SK-N-SH (cell line): ENCODE results near the gene C5orf22. TPM values are rescaled to one million over a fixed set of nuclear protein-coding genes. Genes with fewer than 3 reads are reported as not detected.

Experiments used
- CTCF ChIA-PET: fragments of 300-600, 350-600 bp; formaldehyde crosslinking; extraction: SDS; loops from one replicate; lab custom pipeline; 2021; lab: Yijun Ruan, JAX
- POLR2A ChIA-PET: fragments of 350-600 bp; sonication (Branson Sonifier 250); formaldehyde crosslinking; extraction: SDS; loops from one replicate; lab custom pipeline; 2020; ENCODE audit warnings: antibody characterized with exemption, inconsistent platforms; lab: Yijun Ruan, JAX
- DNase-seq: peaks from one replicate; pipeline ENCODE4 v3.0.0; 2012
- H2AFZ ChIP-seq: fragments of 200-600 bp; sonication (generic); 2 replicates; pipeline ENCODE4 v1.8.1; 2016; ENCODE audit warnings: antibody characterized with exemption, mild to moderate bottlenecking, low read depth
- H3F3A ChIP-seq: fragments of 200-600 bp; sonication (generic); replicated peaks from 2 replicates; pipeline ENCODE3; 2016; ENCODE audit warnings: antibody characterized with exemption, mild to moderate bottlenecking; ENCODE audit not compliant: insufficient read depth
- H3K27ac ChIP-seq, 2 experiments: fragments of 200-500 bp in 1 of 2; fragments of 200-600 bp in 1 of 2; sonication (Bioruptor generic) in 1 of 2; sonication (generic), shearing (Covaris generic) in 1 of 2; 2 replicates each; pipeline versions ENCODE4 v1.5.1 to v1.6.1; 2014 to 2016; ENCODE audit warnings: low read depth in 2 of 2, inconsistent platforms in 1 of 2, low read length in 1 of 2, mild to moderate bottlenecking in 1 of 2, mixed read lengths in 1 of 2
- H3K27me3 ChIP-seq: fragments of 200-600 bp; sonication (generic), shearing (Covaris generic); 2 replicates; pipeline ENCODE4 v1.6.1; 2016; ENCODE audit warnings: mixed run types; ENCODE audit not compliant: insufficient read depth
- H3K36me3 ChIP-seq, 2 experiments: fragments of 200-500 bp in 1 of 2; fragments of 200-600 bp in 1 of 2; sonication (Bioruptor generic) in 1 of 2; sonication (generic) in 1 of 2; replicated peaks in 1 of 2; 2 replicates each; pipeline versions ENCODE3 to v1.5.1; 2014 to 2016; ENCODE audit warnings: low read length in 1 of 2, mild to moderate bottlenecking in 1 of 2; ENCODE audit not compliant: insufficient read depth in 2 of 2, control insufficient read depth in 1 of 2
- H3K4me1 ChIP-seq, 2 experiments: fragments of 200-500 bp in 1 of 2; fragments of 200-600 bp in 1 of 2; sonication (Bioruptor generic) in 1 of 2; sonication (generic), shearing (Covaris generic) in 1 of 2; 2 replicates each; pipeline versions ENCODE4 v1.5.1 to v1.6.1; 2014 to 2016; ENCODE audit warnings: low read depth in 1 of 2, low read length in 1 of 2, mixed run types in 1 of 2; ENCODE audit not compliant: insufficient read depth in 2 of 2, control insufficient read depth in 1 of 2
- H3K4me2 ChIP-seq: fragments of 200-600 bp; sonication (generic), shearing (Covaris generic); 2 replicates; pipeline ENCODE4 v1.6.1; 2017; ENCODE audit warnings: mixed run types
- H3K4me3 ChIP-seq, 2 experiments: fragments of 200-500 bp in 1 of 2; fragments of 200-600 bp in 1 of 2; sonication (Bioruptor generic) in 1 of 2; sonication (generic), shearing (Covaris generic) in 1 of 2; 2 replicates each; pipeline versions ENCODE4 v1.5.1 to v1.8.1; 2014 to 2016; ENCODE audit warnings: low read depth in 2 of 2, inconsistent platforms in 1 of 2, low read length in 1 of 2, mild to moderate bottlenecking in 1 of 2, mixed read lengths in 1 of 2, moderate library complexity in 1 of 2
- H3K79me2 ChIP-seq: fragments of 200-600 bp; sonication (generic); 2 replicates; pipeline ENCODE4 v1.8.1; 2017; ENCODE audit warnings: mild to moderate bottlenecking; ENCODE audit not compliant: insufficient read depth
- H3K9ac ChIP-seq: fragments of 200-600 bp; sonication (generic); 2 replicates; pipeline ENCODE4 v1.6.1; 2017; ENCODE audit warnings: mixed run types
- H3K9me2 ChIP-seq: fragments of 200-600 bp; sonication (generic); 2 replicates; pipeline ENCODE4 v1.6.1; 2017; ENCODE audit warnings: mixed run types
- H3K9me3 ChIP-seq: fragments of 200-600 bp; sonication (generic); 2 replicates; pipeline ENCODE4 v1.6.1; 2017; ENCODE audit warnings: mixed run types, mild to moderate bottlenecking, moderate library complexity
- H4K20me1 ChIP-seq: fragments of 200-600 bp; sonication (generic); 2 replicates; pipeline ENCODE4 v1.6.1; 2017; ENCODE audit warnings: mild to moderate bottlenecking, mixed run types; ENCODE audit not compliant: insufficient read depth
- CHD2 ChIP-seq: fragments of 150-350 bp; IDR thresholded peaks from 2 replicates; pipeline ENCODE4 v1.6.1; 2018; ENCODE audit warnings: low read length; ENCODE audit not compliant: partially characterized antibody
- ELF1 ChIP-seq: IDR thresholded peaks from 2 replicates; pipeline ENCODE4 v1.4.0; 2012
- EP300 ChIP-seq, 2 experiments: IDR thresholded peaks; 2 replicates each; pipeline versions ENCODE4 v1.4.0 to v1.6.1; 2012; ENCODE audit warnings: borderline replicate concordance in 1 of 2, low read depth in 1 of 2, low read length in 1 of 2
- FOXJ3 ChIP-seq: sonication (generic); formaldehyde crosslinking; IDR thresholded peaks from 2 replicates; pipeline ENCODE4 v1.5.1; 2020; ENCODE audit warnings: mild to moderate bottlenecking, missing genetic modification reagents
- GABPA ChIP-seq: IDR thresholded peaks from 2 replicates; pipeline ENCODE4 v1.4.0; 2012; ENCODE audit warnings: low read depth, mild to moderate bottlenecking
- GATA2 ChIP-seq: sonication (generic); formaldehyde crosslinking; IDR thresholded peaks from 2 replicates; pipeline ENCODE4 v1.5.0; 2020; ENCODE audit warnings: mild to moderate bottlenecking, missing genetic modification reagents
- JUND ChIP-seq: IDR thresholded peaks from 2 replicates; pipeline ENCODE4 v1.4.0; 2012
- NFIC ChIP-seq: IDR thresholded peaks from 2 replicates; pipeline ENCODE4 v1.4.0; 2012; ENCODE audit warnings: borderline replicate concordance
- SIN3A ChIP-seq: IDR thresholded peaks from 2 replicates; pipeline ENCODE4 v1.6.1; 2012; ENCODE audit warnings: low read depth, mild to moderate bottlenecking, low read length, moderate library complexity, borderline replicate concordance
- TEAD4 ChIP-seq: IDR thresholded peaks from 2 replicates; pipeline ENCODE4 v1.4.0; 2012; ENCODE audit warnings: mild to moderate bottlenecking, borderline replicate concordance; ENCODE audit not compliant: insufficient read depth
- WGBS: methylation state at CpG from one replicate; pipeline ENCODE4 v1.1.6; 2017; ENCODE audit warnings: low lambda C conversion rate; 5-methylcytosine and 5-hydroxymethylcytosine counted together
- polyA plus RNA-seq, 3 experiments: library from polyadenylated mRNA; depleted of rRNA; stranded (reverse); fragments of >200 nt; gene quantifications; 2 replicates each; pipeline ENCODE4 v1.2.3, GENCODE V29; 2012
- TF ChIP-seq, protein P1 (sequence below): IDR thresholded peaks from 2 replicates; pipeline ENCODE4 v1.6.1; 2012; ENCODE audit warnings: mild to moderate bottlenecking, low read depth, low read length, moderate library complexity
- TF ChIP-seq, protein P2 (sequence below): IDR thresholded peaks from 2 replicates; pipeline ENCODE4 v1.4.0; 2012; ENCODE audit warnings: low read depth, borderline replicate concordance
- TF ChIP-seq, protein P3 (sequence below): IDR thresholded peaks from 2 replicates; pipeline ENCODE4; 2012
- TF ChIP-seq, protein P4 (sequence below): IDR thresholded peaks from 2 replicates; pipeline ENCODE4 v1.4.0; 2012; ENCODE audit warnings: low read depth

Gene C5orf22
- polyA plus RNA-seq, 1 of the 3 experiments (the other 2 are of a cell fraction) = 13.6 TPM

DNA sequence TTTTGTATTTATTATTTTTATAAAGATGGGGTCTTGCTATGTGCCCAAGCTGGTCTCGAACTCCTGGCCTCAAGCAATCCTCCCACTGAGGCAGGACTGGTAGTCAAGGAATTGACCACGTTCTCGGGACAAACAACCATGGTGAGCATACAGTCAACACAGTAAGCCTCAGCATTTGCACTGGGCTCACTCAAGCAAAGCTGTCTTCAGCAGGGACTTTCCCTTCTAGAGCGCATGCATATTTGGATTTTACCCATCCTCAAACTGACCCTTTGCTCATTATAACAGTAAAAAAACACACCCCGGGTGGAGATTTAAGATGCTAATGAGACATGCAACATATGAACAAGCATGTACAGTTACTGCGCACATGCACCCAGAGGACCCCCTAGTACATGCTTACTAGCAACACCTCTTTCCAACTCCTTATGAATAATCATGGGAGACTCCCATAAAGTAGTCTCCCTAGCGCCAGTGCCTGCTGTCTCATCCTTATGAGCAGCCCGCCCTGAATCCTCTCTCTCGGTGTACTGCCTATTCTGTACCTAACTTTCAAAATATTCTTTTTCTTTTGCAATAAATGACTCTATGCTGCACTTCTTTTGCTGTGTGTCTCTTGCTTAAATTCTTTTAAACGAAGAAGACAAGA lies 41.5 kb downstream of the C5orf22 start:
- no peak for DNase-seq
- Histone ChIP-seq H3K4me2 (no peak overlapping the region), H3K36me3 (no peaks in the 10 kb centered on the region), H3F3A (no peaks in the 10 kb centered on the region), H3K27me3 (no peaks in the 10 kb centered on the region), H3K9me2 (no peaks in the 10 kb centered on the region), H3K79me2 (no peaks in the 10 kb centered on the region), H3K9ac (no peak overlapping the region), H2AFZ (no peak overlapping the region), H3K4me3 (no peak overlapping the region), H3K27ac (no peak overlapping the region), H4K20me1 (no peaks in the 10 kb centered on the region), H3K4me1 (no peaks in the 10 kb centered on the region), H3K9me3 (no peaks in the 10 kb centered on the region)
- POLR2A ChIA-PET = no interaction called here
- no peak for TF ChIP-seq FOXJ3 (CRISPR knock-in tag)
- TF ChIP-seq, protein P1, sequence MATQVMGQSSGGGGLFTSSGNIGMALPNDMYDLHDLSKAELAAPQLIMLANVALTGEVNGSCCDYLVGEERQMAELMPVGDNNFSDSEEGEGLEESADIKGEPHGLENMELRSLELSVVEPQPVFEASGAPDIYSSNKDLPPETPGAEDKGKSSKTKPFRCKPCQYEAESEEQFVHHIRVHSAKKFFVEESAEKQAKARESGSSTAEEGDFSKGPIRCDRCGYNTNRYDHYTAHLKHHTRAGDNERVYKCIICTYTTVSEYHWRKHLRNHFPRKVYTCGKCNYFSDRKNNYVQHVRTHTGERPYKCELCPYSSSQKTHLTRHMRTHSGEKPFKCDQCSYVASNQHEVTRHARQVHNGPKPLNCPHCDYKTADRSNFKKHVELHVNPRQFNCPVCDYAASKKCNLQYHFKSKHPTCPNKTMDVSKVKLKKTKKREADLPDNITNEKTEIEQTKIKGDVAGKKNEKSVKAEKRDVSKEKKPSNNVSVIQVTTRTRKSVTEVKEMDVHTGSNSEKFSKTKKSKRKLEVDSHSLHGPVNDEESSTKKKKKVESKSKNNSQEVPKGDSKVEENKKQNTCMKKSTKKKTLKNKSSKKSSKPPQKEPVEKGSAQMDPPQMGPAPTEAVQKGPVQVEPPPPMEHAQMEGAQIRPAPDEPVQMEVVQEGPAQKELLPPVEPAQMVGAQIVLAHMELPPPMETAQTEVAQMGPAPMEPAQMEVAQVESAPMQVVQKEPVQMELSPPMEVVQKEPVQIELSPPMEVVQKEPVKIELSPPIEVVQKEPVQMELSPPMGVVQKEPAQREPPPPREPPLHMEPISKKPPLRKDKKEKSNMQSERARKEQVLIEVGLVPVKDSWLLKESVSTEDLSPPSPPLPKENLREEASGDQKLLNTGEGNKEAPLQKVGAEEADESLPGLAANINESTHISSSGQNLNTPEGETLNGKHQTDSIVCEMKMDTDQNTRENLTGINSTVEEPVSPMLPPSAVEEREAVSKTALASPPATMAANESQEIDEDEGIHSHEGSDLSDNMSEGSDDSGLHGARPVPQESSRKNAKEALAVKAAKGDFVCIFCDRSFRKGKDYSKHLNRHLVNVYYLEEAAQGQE = no peak
- 76% methylated on average over 10 of the region's 10 CpGs for WGBS
- CTCF ChIA-PET = interaction anchor here (0.8 to 2.7 kb wide), 4 partner anchors 11 to 503 kb away, joined by 3 to 8 read pairs (median 3); no protein-coding TSS in a partner anchor

DNA sequence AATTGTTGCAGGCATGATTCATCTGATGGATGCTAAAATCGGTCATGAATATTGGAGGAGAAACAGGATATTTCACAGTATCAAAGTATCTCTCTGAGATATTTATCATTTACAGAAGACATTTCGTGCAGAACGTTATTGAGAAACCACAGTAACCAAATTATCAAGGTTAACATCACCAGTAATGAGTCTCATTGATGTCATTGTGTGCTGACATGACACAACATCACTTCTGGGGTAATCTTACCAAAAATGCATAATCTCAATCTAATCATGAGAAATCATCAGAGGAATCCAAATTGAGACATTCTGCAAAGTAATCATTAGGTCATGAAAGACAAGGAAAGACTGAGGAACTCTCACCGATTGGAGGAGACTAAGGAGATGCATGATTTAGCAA lies 42.7 kb downstream of the C5orf22 start:
- H4K20me1 ChIP-seq = no peaks in the 10 kb centered on the region
- H3K4me1 ChIP-seq = no peaks in the 10 kb centered on the region
- H3K27ac ChIP-seq = no peak overlapping the region
- ChIA-PET POLR2A (no interaction called here), CTCF (interaction anchor here (0.8 to 2.7 kb wide), 4 partner anchors 12 to 518 kb away, joined by 3 to 8 read pairs (median 4); no protein-coding TSS in a partner anchor)
- H2AFZ ChIP-seq = no peak overlapping the region
- H3K79me2 ChIP-seq = no peaks in the 10 kb centered on the region
- no peaks in the 10 kb centered on the region for H3K9me2 ChIP-seq
- WGBS = 16% methylated on average over 4 of the region's 4 CpGs
- H3K4me3 ChIP-seq = no peak overlapping the region
- no peaks in the 10 kb centered on the region for H3K36me3 ChIP-seq
- no peaks in the 10 kb centered on the region for H3K9me3 ChIP-seq
- H3K27me3 ChIP-seq = no peaks in the 10 kb centered on the region
- H3K9ac ChIP-seq = no peak overlapping the region
- DNase-seq = no peak
- no peak overlapping the region for H3K4me2 ChIP-seq
- no peaks in the 10 kb centered on the region for H3F3A ChIP-seq
- TF ChIP-seq TEAD4 (no peak), ELF1 (no peak), GATA2 (CRISPR knock-in tag) (no peak), SIN3A (no peak), JUND (no peak), NFIC (no peak), GABPA (no peak), EP300 (IDR thresholded peaks at IDR 0.05; ENCODE audit: borderline replicate concordance in 1 of 2, low read depth in 1 of 2, low read length in 1 of 2) (no peak), CHD2 (no peak)
- TF ChIP-seq, protein P2, sequence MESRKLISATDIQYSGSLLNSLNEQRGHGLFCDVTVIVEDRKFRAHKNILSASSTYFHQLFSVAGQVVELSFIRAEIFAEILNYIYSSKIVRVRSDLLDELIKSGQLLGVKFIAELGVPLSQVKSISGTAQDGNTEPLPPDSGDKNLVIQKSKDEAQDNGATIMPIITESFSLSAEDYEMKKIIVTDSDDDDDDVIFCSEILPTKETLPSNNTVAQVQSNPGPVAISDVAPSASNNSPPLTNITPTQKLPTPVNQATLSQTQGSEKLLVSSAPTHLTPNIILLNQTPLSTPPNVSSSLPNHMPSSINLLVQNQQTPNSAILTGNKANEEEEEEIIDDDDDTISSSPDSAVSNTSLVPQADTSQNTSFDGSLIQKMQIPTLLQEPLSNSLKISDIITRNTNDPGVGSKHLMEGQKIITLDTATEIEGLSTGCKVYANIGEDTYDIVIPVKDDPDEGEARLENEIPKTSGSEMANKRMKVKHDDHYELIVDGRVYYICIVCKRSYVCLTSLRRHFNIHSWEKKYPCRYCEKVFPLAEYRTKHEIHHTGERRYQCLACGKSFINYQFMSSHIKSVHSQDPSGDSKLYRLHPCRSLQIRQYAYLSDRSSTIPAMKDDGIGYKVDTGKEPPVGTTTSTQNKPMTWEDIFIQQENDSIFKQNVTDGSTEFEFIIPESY = no peak
- TF ChIP-seq, protein P3, sequence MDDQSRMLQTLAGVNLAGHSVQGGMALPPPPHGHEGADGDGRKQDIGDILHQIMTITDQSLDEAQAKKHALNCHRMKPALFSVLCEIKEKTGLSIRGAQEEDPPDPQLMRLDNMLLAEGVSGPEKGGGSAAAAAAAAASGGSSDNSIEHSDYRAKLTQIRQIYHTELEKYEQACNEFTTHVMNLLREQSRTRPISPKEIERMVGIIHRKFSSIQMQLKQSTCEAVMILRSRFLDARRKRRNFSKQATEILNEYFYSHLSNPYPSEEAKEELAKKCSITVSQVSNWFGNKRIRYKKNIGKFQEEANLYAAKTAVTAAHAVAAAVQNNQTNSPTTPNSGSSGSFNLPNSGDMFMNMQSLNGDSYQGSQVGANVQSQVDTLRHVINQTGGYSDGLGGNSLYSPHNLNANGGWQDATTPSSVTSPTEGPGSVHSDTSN = no peak
- TF ChIP-seq, protein P4, sequence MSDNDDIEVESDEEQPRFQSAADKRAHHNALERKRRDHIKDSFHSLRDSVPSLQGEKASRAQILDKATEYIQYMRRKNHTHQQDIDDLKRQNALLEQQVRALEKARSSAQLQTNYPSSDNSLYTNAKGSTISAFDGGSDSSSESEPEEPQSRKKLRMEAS = no peak
